IPS-20b (cell line): ENCODE data around the gene ATP8A1.
A peak's percentile ranks its signal among the peaks of the same experiment; 100 is the strongest.
"Not testable (repeated sequence)": the region's sequence is repeated elsewhere in the genome, so short reads cannot be mapped to it uniquely, and the experiment has no call there.

Experiments
- H3K27ac ChIP-seq: one replicate; pipeline ENCODE4 v1.5.1; 2013; ENCODE audit warnings: low read length
- H3K27me3 ChIP-seq: 2 replicates; pipeline ENCODE4 v1.6.1; 2013; ENCODE audit warnings: mild to moderate bottlenecking, low read length, inconsistent platforms; ENCODE audit not compliant: insufficient read depth
- H3K36me3 ChIP-seq: 2 replicates; pipeline ENCODE4 v1.6.1; 2013; ENCODE audit warnings: low read depth, mild to moderate bottlenecking, inconsistent platforms, low read length, moderate library complexity; ENCODE audit not compliant: insufficient read depth
- H3K4me1 ChIP-seq: 2 replicates; pipeline ENCODE4 v1.6.1; 2013; ENCODE audit warnings: mild to moderate bottlenecking, control low read depth, inconsistent platforms, low read length, moderate library complexity; ENCODE audit not compliant: insufficient read depth
- H3K4me3 ChIP-seq: 2 replicates; pipeline ENCODE4 v1.5.1; 2013; ENCODE audit warnings: mild to moderate bottlenecking, low read length, inconsistent platforms
- H3K9ac ChIP-seq: 2 replicates; pipeline ENCODE4 v1.6.1; 2013; ENCODE audit warnings: low read depth, mild to moderate bottlenecking, inconsistent platforms, low read length, moderate library complexity
- H3K9me3 ChIP-seq: 2 replicates; pipeline ENCODE4 v1.6.1; 2013; ENCODE audit warnings: mild to moderate bottlenecking, low read depth, low read length, inconsistent platforms; ENCODE audit not compliant: insufficient read depth

The ATP8A1 gene

DNA sequence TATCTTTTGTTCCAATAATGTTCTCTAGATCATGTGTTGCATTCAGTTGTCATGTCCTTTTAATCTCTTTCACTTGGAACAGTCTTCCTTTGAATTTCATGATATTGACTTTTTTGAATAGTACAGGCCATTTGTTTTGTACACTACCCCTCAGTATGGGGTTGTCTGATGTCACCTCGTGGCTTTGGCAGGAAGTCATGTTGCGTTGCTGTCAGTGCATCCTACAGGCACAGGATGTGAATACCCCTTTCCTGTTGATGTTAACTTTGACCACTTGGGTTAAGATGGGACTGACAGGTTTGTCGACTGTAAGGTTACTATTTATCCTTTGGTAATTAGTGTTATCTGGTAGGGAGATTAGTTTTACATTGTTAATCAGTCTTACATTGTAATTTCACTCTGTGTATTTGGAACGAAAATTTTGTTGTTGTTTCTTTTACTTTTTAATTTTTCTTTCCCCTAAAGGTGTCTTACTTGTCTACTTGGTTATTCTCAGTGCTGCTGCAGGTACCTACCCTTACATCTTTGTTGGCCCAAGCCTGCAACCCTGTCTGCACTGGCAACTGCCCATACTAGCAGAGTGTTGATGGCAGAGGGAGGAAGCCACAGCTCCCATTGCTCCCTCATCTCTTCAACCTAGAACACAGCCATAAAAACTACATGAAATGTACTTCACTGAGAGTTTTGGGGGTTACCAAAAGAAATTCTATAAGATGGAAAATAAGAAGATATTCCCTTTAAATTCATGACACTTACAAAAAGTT lies 14.7 kb upstream of the ATP8A1 start:
- Histone ChIP-seq H3K36me3 (no peaks in the 10 kb centered on the region), H3K9me3 (no peaks in the 10 kb centered on the region)

DNA sequence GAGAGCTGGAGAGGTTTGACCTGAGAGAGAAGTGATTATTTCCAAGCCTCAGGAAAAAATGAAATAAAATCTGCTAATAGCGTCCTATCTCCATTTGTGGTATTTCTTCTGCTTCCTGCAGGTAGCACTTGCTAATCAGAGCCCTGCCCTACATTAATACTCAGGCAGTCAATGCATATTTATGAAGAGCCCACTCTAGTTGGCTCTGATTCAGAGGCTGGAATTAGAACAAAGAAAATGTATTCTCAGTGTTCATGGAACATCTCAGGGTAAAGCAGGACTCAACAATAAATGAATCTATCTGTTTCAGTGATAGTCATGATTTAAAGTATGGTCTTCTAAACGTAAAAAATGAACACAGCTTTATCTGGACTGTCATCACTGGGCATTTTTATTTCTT lies 1.4 kb upstream of the ATP8A1 start:
- Histone ChIP-seq H3K9ac (peak overlapping the region; percentile 92; the same call in 1 of the 2 replicates), H3K4me3 (peak overlapping the region; percentile 79; the same call in 1 of the 2 replicates), H3K27ac (no peak overlapping the region), H3K36me3 (no peaks in the 10 kb centered on the region), H3K9me3 (no peaks in the 10 kb centered on the region), H3K4me1 (peaks cover 13% of the 10 kb centered on the region), H3K27me3 (peaks cover 15% of the 10 kb centered on the region)

More for the DNA sequence above, 14.7 kb upstream of the ATP8A1 start:
- H3K4me1 ChIP-seq: no peaks in the 10 kb centered on the region; the same call in 1 of the 2 replicates
- no peak overlapping the region for H3K27ac ChIP-seq
- no peak overlapping the region for H3K9ac ChIP-seq
- H3K4me3 ChIP-seq: no peak overlapping the region
- H3K27me3 ChIP-seq: no peaks in the 10 kb centered on the region

DNA sequence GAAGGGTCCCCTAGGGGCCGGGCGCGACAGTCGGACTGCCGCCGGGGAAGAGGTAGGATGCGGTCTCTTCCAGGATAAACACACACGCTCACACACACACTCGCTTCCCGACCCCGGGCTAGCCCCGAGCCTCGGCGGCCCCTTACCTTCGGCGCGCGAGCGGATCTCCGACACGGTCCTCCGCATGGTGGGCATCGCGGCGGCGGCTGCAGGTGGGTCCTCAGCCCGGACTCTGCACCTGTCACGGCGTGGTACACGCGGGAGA lies 294 bp downstream of the ATP8A1 start:
- peaks cover 13% of the 10 kb centered on the region for H3K4me1 ChIP-seq
- H3K27ac ChIP-seq: no peak overlapping the region
- peak overlapping the region; percentile 58; the same call in 1 of the 2 replicates for H3K9ac ChIP-seq

DNA sequence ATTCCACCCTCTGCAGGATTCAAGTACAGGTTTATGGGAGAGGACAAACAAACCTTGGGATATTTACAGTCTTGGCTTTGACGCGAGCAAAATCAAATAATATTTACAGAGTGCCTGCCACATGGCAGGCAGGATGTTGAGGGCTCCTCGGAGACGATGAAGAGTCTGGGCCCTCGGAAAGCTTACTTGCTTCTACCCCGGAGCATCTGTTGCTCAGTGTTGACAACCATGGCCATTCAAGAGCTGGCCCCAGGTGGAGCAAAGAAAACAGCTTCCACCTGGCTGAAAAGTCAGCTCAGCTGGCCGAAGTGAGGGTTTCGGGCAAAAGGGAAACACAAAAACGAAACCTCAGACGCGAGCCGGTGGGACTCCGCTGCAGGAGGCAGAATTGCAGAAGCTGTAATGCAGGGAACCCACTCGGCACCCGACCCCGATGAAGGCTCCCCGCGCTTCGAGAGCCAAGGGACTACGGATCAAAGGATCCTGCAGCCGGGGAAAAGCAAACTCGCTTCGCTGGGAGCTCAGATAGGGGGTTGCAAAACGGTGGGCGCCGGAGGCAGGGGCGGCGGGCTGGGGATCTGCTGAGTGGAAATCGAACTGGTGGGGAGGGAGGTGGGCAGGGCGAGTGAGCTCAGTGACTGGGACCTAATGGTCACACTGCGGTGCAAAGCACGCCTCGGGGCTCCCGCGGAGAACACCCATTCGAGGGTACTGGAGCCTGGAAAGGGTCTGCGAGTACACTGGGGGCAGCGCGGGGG lies 805 bp downstream of the ATP8A1 start:
- no peak overlapping the region for H3K27ac ChIP-seq

More for the DNA sequence above, 294 bp downstream of the ATP8A1 start:
- Histone ChIP-seq H3K9me3 (no peaks in the 10 kb centered on the region), H3K27me3 (peaks cover 15% of the 10 kb centered on the region), H3K4me3 (peak overlapping the region; percentile 88), H3K36me3 (no peaks in the 10 kb centered on the region)

DNA sequence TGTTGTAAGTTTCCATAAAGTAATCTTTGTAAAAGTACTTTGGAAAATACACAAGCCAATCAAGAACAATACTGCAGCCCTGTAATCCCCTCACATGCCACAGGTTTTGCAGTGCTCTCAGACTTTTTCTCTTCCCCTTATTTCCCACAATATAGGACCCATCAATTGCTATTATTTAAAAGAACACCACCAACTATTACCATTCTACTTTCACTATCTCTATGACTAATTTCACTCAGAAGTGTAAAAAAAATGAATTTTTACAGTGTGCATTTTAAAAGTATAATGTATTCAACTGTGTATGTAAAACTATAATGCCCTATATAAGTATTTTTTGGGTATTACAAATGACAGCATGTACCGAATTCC lies 1.7 kb downstream of the ATP8A1 start:
- H3K4me3 ChIP-seq: peak overlapping the region; percentile 88
- peaks cover 3% of the 10 kb centered on the region; the same call in 1 of the 2 replicates for H3K9me3 ChIP-seq
- peaks cover 13% of the 10 kb centered on the region for H3K4me1 ChIP-seq
- no peak overlapping the region for H3K9ac ChIP-seq
- no peak overlapping the region for H3K27ac ChIP-seq
- no peaks in the 10 kb centered on the region for H3K36me3 ChIP-seq
- H3K27me3 ChIP-seq: peaks cover 15% of the 10 kb centered on the region

More for the DNA sequence above, 805 bp downstream of the ATP8A1 start:
- peak overlapping the region; percentile 88 for H3K4me3 ChIP-seq
- no peaks in the 10 kb centered on the region for H3K36me3 ChIP-seq
- peaks cover 13% of the 10 kb centered on the region for H3K4me1 ChIP-seq
- H3K9ac ChIP-seq: peak overlapping the region; percentile 58; the same call in 1 of the 2 replicates
- peaks cover 3% of the 10 kb centered on the region; the same call in 1 of the 2 replicates for H3K9me3 ChIP-seq
- H3K27me3 ChIP-seq: peaks cover 15% of the 10 kb centered on the region

DNA sequence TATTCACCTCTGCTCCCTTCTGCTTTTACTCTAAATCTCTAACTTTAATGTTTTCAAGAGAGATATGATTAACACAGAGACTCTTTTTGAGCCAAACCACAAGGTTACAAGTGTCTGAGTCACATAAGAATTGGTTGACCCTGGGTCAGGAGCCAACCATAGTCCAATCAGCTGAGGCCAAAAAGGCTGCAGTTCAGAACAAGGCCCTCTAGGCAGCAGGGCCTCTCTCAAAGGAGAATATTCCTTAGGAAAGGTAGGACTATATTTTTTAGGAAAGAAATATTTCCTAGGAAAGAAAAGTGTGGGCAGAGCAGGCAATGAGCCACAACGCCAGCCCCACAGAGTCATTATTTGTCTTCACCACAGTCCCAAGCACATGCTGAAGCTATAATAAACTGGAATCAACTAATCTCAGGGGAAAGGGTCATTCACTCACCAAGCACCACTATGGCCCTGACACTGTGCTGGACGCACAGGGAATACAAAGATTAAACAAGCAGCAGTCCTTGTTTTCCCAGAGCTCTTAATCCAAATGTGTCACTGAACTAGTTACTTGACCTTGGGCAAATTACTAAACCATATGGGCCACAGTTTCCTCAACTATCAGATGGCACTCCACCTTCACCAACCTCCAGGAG lies 2.2 kb downstream of the ATP8A1 start:
- peaks cover 13% of the 10 kb centered on the region for H3K4me1 ChIP-seq
- H3K36me3 ChIP-seq: no peaks in the 10 kb centered on the region
- peaks cover 3% of the 10 kb centered on the region; the same call in 1 of the 2 replicates for H3K9me3 ChIP-seq
- H3K4me3 ChIP-seq: no peak overlapping the region; the same call in 1 of the 2 replicates
- H3K27ac ChIP-seq: no peak overlapping the region
- H3K9ac ChIP-seq: no peak overlapping the region
- H3K27me3 ChIP-seq: peaks cover 15% of the 10 kb centered on the region

DNA sequence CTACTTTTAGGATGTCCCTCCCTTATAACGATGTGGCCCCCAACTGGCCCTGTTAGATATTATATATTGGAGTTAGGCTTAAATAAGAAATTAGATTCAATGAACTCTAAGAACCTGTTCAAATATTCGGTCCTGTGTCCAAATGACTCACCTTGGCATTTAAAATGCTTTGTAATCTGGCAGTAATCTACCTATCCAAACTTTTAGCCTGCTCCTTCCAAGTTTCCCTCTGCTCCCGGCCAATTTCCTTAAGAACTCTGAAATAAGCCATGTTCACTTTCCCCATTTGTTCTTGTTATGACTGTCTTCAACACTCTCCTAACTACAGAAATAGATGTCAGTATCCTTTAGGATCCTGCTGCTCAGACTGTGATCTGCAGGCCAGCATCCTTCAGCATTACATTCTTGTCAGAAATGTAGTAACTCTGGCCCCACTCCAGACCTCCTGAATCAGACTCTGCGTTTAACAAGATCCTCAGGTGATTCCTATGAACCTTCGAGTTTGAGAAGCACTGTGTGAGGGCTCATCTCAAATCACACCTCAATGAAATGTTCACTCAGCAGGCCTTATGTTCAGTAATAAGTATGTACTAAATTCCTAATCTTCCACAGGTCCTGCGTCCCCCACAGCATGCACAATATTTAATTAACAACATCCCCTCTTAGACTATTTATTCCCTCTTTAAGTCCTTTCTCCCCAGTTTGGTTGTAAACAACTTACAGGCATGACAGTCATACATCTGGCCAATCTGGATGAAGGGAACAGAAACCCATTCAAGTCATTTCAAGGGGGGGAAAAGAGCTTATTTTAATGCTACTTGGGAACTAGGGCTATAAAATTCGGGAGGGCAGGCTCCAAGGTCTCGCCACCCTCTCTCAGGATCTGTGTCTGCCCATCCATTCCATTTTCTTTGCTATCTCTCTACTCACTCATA lies 3.0 kb downstream of the ATP8A1 start:
- Histone ChIP-seq H3K4me3 (no peak overlapping the region), H3K9ac (no peak overlapping the region), H3K27ac (no peak overlapping the region), H3K36me3 (no peaks in the 10 kb centered on the region), H3K9me3 (peaks cover 3% of the 10 kb centered on the region; the same call in 1 of the 2 replicates), H3K4me1 (peaks cover 13% of the 10 kb centered on the region), H3K27me3 (peaks cover 15% of the 10 kb centered on the region)

DNA sequence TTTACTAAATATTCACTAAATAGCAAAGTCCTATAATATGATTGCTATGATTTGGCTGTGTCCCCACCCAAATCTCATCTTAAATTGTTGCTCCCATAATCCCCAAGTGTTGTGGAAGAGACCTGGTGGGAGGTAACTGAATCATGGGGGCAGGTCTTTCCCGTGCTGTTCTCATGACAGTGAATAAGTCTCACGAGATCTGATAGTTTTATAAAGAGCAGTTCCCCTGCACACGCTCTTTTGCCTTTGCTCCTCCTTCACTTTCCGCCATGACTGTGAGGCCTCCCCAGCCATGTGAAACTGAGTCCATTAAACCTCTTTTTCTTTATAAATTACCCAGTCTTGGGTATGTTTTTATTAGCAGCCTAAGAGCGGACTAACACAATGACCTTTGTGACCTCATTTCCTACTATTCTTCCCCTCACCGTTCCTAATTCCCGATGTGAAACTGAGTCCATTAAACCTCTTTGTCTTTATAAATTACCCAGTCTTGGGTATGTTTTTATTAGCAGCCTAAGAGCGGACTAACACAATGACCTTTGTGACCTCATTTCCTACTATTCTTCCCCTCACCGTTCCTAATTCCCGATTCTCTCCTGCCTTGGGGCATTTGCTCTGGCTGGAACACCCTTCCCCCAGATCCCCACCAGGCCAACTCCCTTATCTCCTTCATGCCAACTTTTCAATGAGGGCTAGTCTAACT lies 4.2 kb downstream of the ATP8A1 start:
- H3K27me3 ChIP-seq: peaks cover 15% of the 10 kb centered on the region
- H3K4me1 ChIP-seq, H3K9ac ChIP-seq, H3K27ac ChIP-seq, H3K9me3 ChIP-seq, H3K36me3 ChIP-seq, H3K4me3 ChIP-seq: not testable (repeated sequence)

DNA sequence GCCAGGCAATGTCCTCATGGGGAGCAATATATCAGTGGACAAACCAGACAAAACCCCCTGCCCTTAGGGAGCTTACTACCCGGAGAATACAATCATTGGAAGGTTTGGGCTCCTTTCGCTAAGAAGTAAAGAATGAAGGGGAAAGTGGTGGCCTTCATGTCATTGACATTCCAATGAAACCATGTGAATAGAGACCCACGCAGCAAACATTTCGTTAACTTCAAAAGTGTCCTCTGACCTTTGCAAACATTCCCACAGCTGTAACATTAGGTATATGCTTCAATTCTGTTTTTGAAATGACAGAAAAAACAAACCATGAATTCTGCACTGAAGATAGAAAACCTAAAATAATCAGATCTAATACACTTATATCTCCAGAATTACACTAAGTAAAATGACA lies 7.0 kb downstream of the ATP8A1 start:
- Histone ChIP-seq H3K27me3 (peaks cover 2% of the 10 kb centered on the region; the same call in 1 of the 2 replicates), H3K4me1 (no peaks in the 10 kb centered on the region), H3K4me3 (no peak overlapping the region), H3K36me3 (no peaks in the 10 kb centered on the region), H3K9me3 (peaks cover 3% of the 10 kb centered on the region; the same call in 1 of the 2 replicates), H3K9ac (no peak overlapping the region), H3K27ac (no peak overlapping the region)

DNA sequence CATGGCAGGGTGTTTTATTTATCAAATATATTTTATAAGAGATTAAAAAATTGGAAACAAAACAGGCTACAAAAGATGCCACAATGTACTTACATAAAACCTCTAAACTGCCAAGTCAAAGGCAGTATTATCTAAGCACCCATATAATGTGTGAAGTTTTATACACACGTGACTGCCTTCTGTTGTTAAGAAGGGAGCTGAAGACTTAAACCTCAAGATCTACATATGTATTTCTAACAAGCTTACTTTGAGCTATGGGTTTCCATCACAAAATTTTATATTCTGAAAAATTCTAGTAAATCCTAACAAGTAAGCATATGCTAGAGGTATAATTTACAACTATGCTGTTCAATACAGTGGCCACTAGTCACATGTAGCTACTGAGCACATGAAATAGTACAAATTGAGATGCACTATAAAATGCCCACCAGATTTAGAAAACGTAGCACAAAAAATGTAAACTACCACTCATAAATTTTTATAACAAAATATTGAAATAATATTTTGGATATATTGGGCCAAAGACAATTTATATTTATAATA lies 9.8 kb downstream of the ATP8A1 start:
- no peak overlapping the region for H3K4me3 ChIP-seq
- no peak overlapping the region for H3K9ac ChIP-seq
- H3K36me3 ChIP-seq: no peaks in the 10 kb centered on the region
- H3K27ac ChIP-seq: no peak overlapping the region
- no peaks in the 10 kb centered on the region; the same call in 1 of the 2 replicates for H3K4me1 ChIP-seq
- H3K27me3 ChIP-seq: no peaks in the 10 kb centered on the region
- peaks cover 3% of the 10 kb centered on the region; the same call in 1 of the 2 replicates for H3K9me3 ChIP-seq
